ENCODE data around the gene FAM124A.

GRCh38 chr13:51193387-51193786 lies 28.8 kb upstream of the FAM124A start:
- TF ChIP-seq MAX (IDR thresholded peaks at IDR 0.05; ENCODE audit: low read depth, low read length) (no peak), CTCF (IDR thresholded peaks at IDR 0.05; ENCODE audit: low read depth, low read length) (no peak)
